H1 (cell line): ENCODE measurements around the gene LCA5L. TPM values are rescaled to one million over a fixed set of nuclear protein-coding genes. Genes with fewer than 3 reads are reported as not detected.

ENCODE experiments used
- CTCF ChIA-PET: fragments of 300-600 bp; sonication (Branson Sonifier 250); formaldehyde crosslinking; loops from one replicate; lab custom pipeline; 2021; ENCODE audit not compliant: partially characterized antibody; lab: Charles Lee
- POLR2A ChIA-PET: fragments of 300-600 bp; sonication (Branson Sonifier 250); formaldehyde crosslinking; loops from one replicate; lab custom pipeline; 2021; ENCODE audit warnings: inconsistent platforms; ENCODE audit not compliant: partially characterized antibody; lab: Charles Lee
- DNase-seq, 2 experiments: peaks; one replicate each; pipeline versions ENCODE4 v3.0.0 to v3.0.0-alpha.2; 2010 to 2022; ENCODE audit warnings: low spot score in 2 of 2, low read depth in 1 of 2, mixed read lengths in 1 of 2
- FAIRE-seq: peaks from 2 replicates; lab custom pipeline; 2011; peaks lifted over from hg19 to GRCh38; lab: Jason Lieb, UNC
- H2AFZ ChIP-seq: 2 replicates; pipeline ENCODE4 v1.8.1; 2012; ENCODE audit warnings: low read length, inconsistent platforms
- H2AK5ac ChIP-seq: 2 replicates; pipeline ENCODE4 v1.6.1; 2013; ENCODE audit warnings: low read depth, low read length
- H2BK120ac ChIP-seq: replicated peaks from 2 replicates; pipeline ENCODE3; 2013; ENCODE audit warnings: low read depth, low read length, inconsistent platforms
- H2BK12ac ChIP-seq: 2 replicates; pipeline ENCODE4 v1.6.1; 2013; ENCODE audit warnings: low read depth, low read length
- H2BK15ac ChIP-seq: 2 replicates; pipeline ENCODE4 v1.6.1; 2013; ENCODE audit warnings: low read length
- H2BK20ac ChIP-seq: 2 replicates; pipeline ENCODE4 v1.6.1; 2013; ENCODE audit warnings: low read length
- H2BK5ac ChIP-seq: 2 replicates; pipeline ENCODE4 v1.6.1; 2013; ENCODE audit warnings: low read depth, low read length
- H3K14ac ChIP-seq: 2 replicates; pipeline ENCODE4 v1.6.1; 2013; ENCODE audit warnings: inconsistent platforms; ENCODE audit not compliant: insufficient read length
- H3K18ac ChIP-seq: 2 replicates; pipeline ENCODE4 v1.6.1; 2013; ENCODE audit warnings: low read length; ENCODE audit errors: extremely low read depth
- H3K23ac ChIP-seq: 2 replicates; pipeline ENCODE4 v1.6.1; 2013; ENCODE audit warnings: inconsistent platforms; ENCODE audit not compliant: insufficient read length
- H3K23me2 ChIP-seq: 2 replicates; pipeline ENCODE4 v1.6.1; 2013; ENCODE audit warnings: low read depth, low read length
- H3K27ac ChIP-seq: 2 replicates; pipeline ENCODE4 v1.6.1; 2011; ENCODE audit warnings: low read depth, low read length, inconsistent platforms
- H3K27me3 ChIP-seq, 4 experiments: replicated peaks in 1 of 4; 1 replicate in 1 of 4; 2 replicates in 3 of 4; pipeline versions ENCODE4 v1.6.1 to v1.8.1; 2011 to 2013; ENCODE audit warnings: low read length in 3 of 4, mild to moderate bottlenecking in 3 of 4, inconsistent platforms in 2 of 4, mixed read lengths in 2 of 4, moderate library complexity in 1 of 4; ENCODE audit not compliant: control insufficient read depth in 3 of 4, insufficient read depth in 3 of 4; ENCODE audit errors: extremely low read depth in 1 of 4
- H3K36me3 ChIP-seq, 4 experiments: 2 replicates each; pipeline versions ENCODE4 v1.6.1 to v1.8.1; 2011 to 2013; ENCODE audit warnings: mild to moderate bottlenecking in 4 of 4, low read length in 3 of 4, moderate library complexity in 2 of 4, control low read depth in 1 of 4, inconsistent platforms in 1 of 4; ENCODE audit not compliant: insufficient read depth in 4 of 4, control insufficient read depth in 2 of 4
- H3K4ac ChIP-seq: replicated peaks from 2 replicates; pipeline ENCODE3; 2013; ENCODE audit warnings: low read length, low read depth, mixed read lengths, inconsistent platforms; ENCODE audit not compliant: insufficient read length
- H3K4me1 ChIP-seq, 4 experiments: replicated peaks in 1 of 4; 1 replicate in 1 of 4; 2 replicates in 3 of 4; pipeline versions ENCODE4 v1.6.1 to v1.8.1; 2011 to 2013; ENCODE audit warnings: low read length in 3 of 4, inconsistent platforms in 2 of 4, mixed read lengths in 1 of 4; ENCODE audit not compliant: insufficient read depth in 4 of 4, control insufficient read depth in 3 of 4
- H3K4me2 ChIP-seq, 2 experiments: 2 replicates each; pipeline versions ENCODE4 v1.6.1 to v1.8.1; 2011 to 2013; ENCODE audit warnings: low read depth in 2 of 2, low read length in 2 of 2, control low read depth in 1 of 2, inconsistent platforms in 1 of 2, mild to moderate bottlenecking in 1 of 2; ENCODE audit not compliant: insufficient read depth in 1 of 2
- H3K4me3 ChIP-seq, 4 experiments: fragments of 200-600, 300-600 bp in 1 of 4; sonication (generic), shearing (Covaris generic), sonication (Bioruptor Twin) in 1 of 4; 2 replicates each; pipeline versions ENCODE4 v1.5.1 to v1.8.1; 2011 to 2016; ENCODE audit warnings: low read length in 4 of 4, low read depth in 3 of 4, control low read depth in 2 of 4, inconsistent platforms in 2 of 4, mild to moderate bottlenecking in 2 of 4, mixed read lengths in 1 of 4, moderate library complexity in 1 of 4; ENCODE audit not compliant: insufficient read depth in 2 of 4; ENCODE audit errors: extremely low read depth in 1 of 4
- H3K56ac ChIP-seq: replicated peaks from 2 replicates; pipeline ENCODE3; 2013; ENCODE audit warnings: low read depth, mild to moderate bottlenecking, mixed read lengths, low read length, inconsistent platforms; ENCODE audit not compliant: insufficient read length
- H3K79me1 ChIP-seq: 2 replicates; pipeline ENCODE4 v1.6.1; 2013; ENCODE audit warnings: low read depth, low read length, control low read depth
- H3K79me2 ChIP-seq, 2 experiments: 2 replicates each; pipeline versions ENCODE4 v1.6.1 to v1.8.1; 2012 to 2013; ENCODE audit warnings: low read length in 2 of 2, mild to moderate bottlenecking in 2 of 2, inconsistent platforms in 1 of 2; ENCODE audit not compliant: insufficient read depth in 2 of 2, control insufficient read depth in 1 of 2
- H3K9ac ChIP-seq, 4 experiments: replicated peaks in 1 of 4; 1 replicate in 1 of 4; 2 replicates in 3 of 4; pipeline versions ENCODE4 v1.6.1 to v1.8.1; 2011 to 2013; ENCODE audit warnings: low read depth in 3 of 4, low read length in 3 of 4, control low read depth in 2 of 4, mild to moderate bottlenecking in 2 of 4, moderate library complexity in 2 of 4, inconsistent platforms in 1 of 4; ENCODE audit errors: extremely low read depth in 1 of 4
- H3K9me3 ChIP-seq, 2 experiments: 2 replicates each; pipeline versions ENCODE4 v1.6.1 to v1.8.1; 2012 to 2013; ENCODE audit warnings: mild to moderate bottlenecking in 2 of 2, moderate library complexity in 2 of 2, control low read depth in 1 of 2, inconsistent platforms in 1 of 2, low read depth in 1 of 2, low read length in 1 of 2, mixed read lengths in 1 of 2; ENCODE audit not compliant: insufficient read depth in 2 of 2
- H4K20me1 ChIP-seq, 2 experiments: replicated peaks in 1 of 2; 2 replicates each; pipeline versions ENCODE3 to v1.8.1; 2011 to 2013; ENCODE audit warnings: inconsistent platforms in 2 of 2, low read length in 2 of 2, mild to moderate bottlenecking in 1 of 2; ENCODE audit not compliant: insufficient read depth in 2 of 2, control insufficient read depth in 1 of 2
- H4K5ac ChIP-seq: 2 replicates; pipeline ENCODE4 v1.6.1; 2013; ENCODE audit warnings: low read length, low read depth, mixed read lengths, inconsistent platforms; ENCODE audit not compliant: insufficient read length
- H4K8ac ChIP-seq: 2 replicates; pipeline ENCODE4 v1.8.0; 2013; ENCODE audit warnings: mild to moderate bottlenecking, moderate library complexity, low read length, inconsistent platforms; ENCODE audit not compliant: insufficient read depth; ENCODE audit errors: extremely low read depth
- H4K91ac ChIP-seq: replicated peaks from 2 replicates; pipeline ENCODE3; 2013; ENCODE audit warnings: low read length, mixed read lengths, inconsistent platforms; ENCODE audit not compliant: insufficient read length
- BCL11A ChIP-seq, 2 experiments: IDR thresholded peaks; one replicate each; pipeline ENCODE4 v1.6.1; 2011; ENCODE audit warnings: low read depth in 2 of 2, low read length in 2 of 2, mild to moderate bottlenecking in 2 of 2
- BRCA1 ChIP-seq: IDR thresholded peaks from 2 replicates; pipeline ENCODE4 v1.6.1; 2012; ENCODE audit warnings: low read depth, low read length, improper control_type of control experiment
- CBX5 ChIP-seq: fragments of 300-800, 300-1000 bp; sonication (generic); IDR thresholded peaks from 2 replicates; pipeline ENCODE4 v1.7.1; 2016; ENCODE audit warnings: antibody characterized with exemption, low read length, low read depth
- HDAC2 ChIP-seq, 2 experiments: fragments of 300-600 bp in 1 of 2; sonication (generic) in 1 of 2; IDR thresholded peaks; 2 replicates each; pipeline ENCODE4 v1.6.1; 2011 to 2012; ENCODE audit warnings: low read depth in 2 of 2, low read length in 2 of 2, mild to moderate bottlenecking in 2 of 2, moderate library complexity in 2 of 2, borderline replicate concordance in 1 of 2, inconsistent platforms in 1 of 2
- HDAC6 ChIP-seq: IDR thresholded peaks from one replicate; pipeline ENCODE4 v1.7.1; 2012; ENCODE audit warnings: low read depth, mild to moderate bottlenecking, inconsistent platforms, low read length, moderate library complexity
- JUN ChIP-seq: IDR thresholded peaks from 2 replicates; pipeline ENCODE4 v1.6.1; 2011; ENCODE audit warnings: low read depth, mild to moderate bottlenecking, improper control_type of control experiment, low read length
- KDM5A ChIP-seq: fragments of 200-600 bp; IDR thresholded peaks from 2 replicates; pipeline ENCODE4 v1.7.1; 2012; ENCODE audit warnings: mild to moderate bottlenecking, low read length, inconsistent platforms, mixed read lengths
- PHF8 ChIP-seq: fragments of 200-600 bp; sonication (generic); conservative IDR thresholded peaks from 2 replicates; pipeline ENCODE4 v1.7.1; 2012; ENCODE audit warnings: low read depth, mild to moderate bottlenecking, inconsistent platforms, low read length, moderate library complexity
- RXRA ChIP-seq: IDR thresholded peaks from 2 replicates; pipeline ENCODE4 v1.6.1; 2011; ENCODE audit warnings: low read depth, mild to moderate bottlenecking, low read length, moderate library complexity; ENCODE audit not compliant: insufficient read depth
- SIN3A ChIP-seq, 2 experiments: IDR thresholded peaks in 1 of 2; conservative IDR thresholded peaks in 1 of 2; 2 replicates each; pipeline ENCODE4 v1.6.1; 2011 to 2012; ENCODE audit warnings: low read length in 2 of 2, improper control_type of control experiment in 1 of 2, low read depth in 1 of 2, mild to moderate bottlenecking in 1 of 2
- SP2 ChIP-seq: IDR thresholded peaks from 2 replicates; pipeline ENCODE4 v1.6.1; 2012; ENCODE audit warnings: mild to moderate bottlenecking, low read length, inconsistent platforms
- SRF ChIP-seq: IDR thresholded peaks from 2 replicates; pipeline ENCODE4 v1.6.1; 2011; ENCODE audit warnings: mild to moderate bottlenecking, low read depth, low read length, moderate library complexity
- TBP ChIP-seq: IDR thresholded peaks from 2 replicates; pipeline ENCODE4 v1.6.1; 2011; ENCODE audit warnings: low read depth, low read length, improper control_type of control experiment
- WGBS, 2 experiments: shearing (Covaris generic) in 1 of 2; methylation state at CpG; one replicate each; pipeline versions ENCODE4 v1.1.6 to v1.1.7; 2013 to 2015; ENCODE audit warnings: low lambda C conversion rate in 2 of 2, mixed read lengths in 2 of 2, inconsistent platforms in 1 of 2, low coverage in 1 of 2, missing lambda C conversion rate in 1 of 2; ENCODE audit not compliant: insufficient replicate concordance in 2 of 2, insufficient coverage in 1 of 2, insufficient read length in 1 of 2; ENCODE audit errors: extremely low coverage in 1 of 2, missing lambda C conversion rate in 1 of 2; 5-methylcytosine and 5-hydroxymethylcytosine counted together
- polyA plus RNA-seq, 7 experiments: library from polyadenylated mRNA; depleted of rRNA in 3 of 7; stranded (reverse) in 5 of 7; unstranded in 2 of 7; fragments of >200 nt in 5 of 7; fragments of 200-250 nt in 2 of 7; gene quantifications; 1 replicate in 5 of 7; 2 replicates in 1 of 7; 4 replicates in 1 of 7; pipeline versions ENCODE4 v1.2.1 to v1.2.3, GENCODE V29; 2011 to 2013; ENCODE audit warnings: missing spikeins in 2 of 7, mixed read lengths in 2 of 7
- total RNA-seq: library from RNA; stranded (reverse); fragmentation: NEBNext Ultra II Directional; extraction: Animal tissue kit (Norgen Biotek cat#: 25700); gene quantifications from 2 replicates; pipeline ENCODE4 v1.2.1, GENCODE V29; 2021

Gene LCA5L
- total and polyA plus RNA-seq, 2 of the 8 experiments (the other 6 are each of a cell fraction or from before 2014, with no cell fraction given) = 0.11 to 0.84 TPM

- no peaks in the 10 kb centered on the region for H3K36me3 ChIP-seq
- no peak overlapping the region for H3K56ac ChIP-seq
- 90% methylated on average over 12 of the region's 13 CpGs; no CpG with 5 or more reads in 1 of the 2 experiments for WGBS, 2 experiments
- peaks cover 0 to 3% (median under 1%) of the 10 kb centered on the region in 4 experiments; a peak in 3 of 7 replicates for H3K4me1 ChIP-seq
- H3K23ac ChIP-seq = no peak overlapping the region
- no peak overlapping the region for H4K91ac ChIP-seq
- no peak overlapping the region for H2AFZ ChIP-seq
- H3K9me3 ChIP-seq = no peaks in the 10 kb centered on the region
- H4K20me1 ChIP-seq = no peaks in the 10 kb centered on the region
- no peak overlapping the region for H3K4me3 ChIP-seq
- no peak overlapping the region for H2BK120ac ChIP-seq
- no peak overlapping the region for H2BK5ac ChIP-seq
- H3K9ac ChIP-seq = no peak overlapping the region
- no peak overlapping the region for H3K27ac ChIP-seq
- no peaks in the 10 kb centered on the region; the same call in 1 of the 2 replicates for H3K23me2 ChIP-seq
- no peak overlapping the region for H2AK5ac ChIP-seq
- H2BK20ac ChIP-seq = no peak overlapping the region
- ChIA-PET POLR2A (interaction anchor here (1.0 to 3.7 kb wide), 4 partner anchors 8 to 72 kb away, joined by 3 to 40 read pairs (median 4); partner anchors contain the start of genes BRWD1 and HMGN1), CTCF (interaction anchor here (1.6 to 1.9 kb wide), 3 partner anchors 11 to 89 kb away, joined by 5 to 8 read pairs (median 6); no protein-coding TSS in a partner anchor)
- FAIRE-seq = no peak
- H2BK15ac ChIP-seq = no peak overlapping the region
- no peak overlapping the region for H3K4me2 ChIP-seq
- H4K8ac ChIP-seq = peak overlapping the region; percentile 11; the same call in 1 of the 2 replicates
- peaks cover 0 to 6% of the 10 kb centered on the region in 2 experiments; a peak in 2 of 4 replicates for H3K79me2 ChIP-seq
- no peak overlapping the region for H3K4ac ChIP-seq
- no peak overlapping the region for H2BK12ac ChIP-seq
- H3K79me1 ChIP-seq = no peaks in the 10 kb centered on the region; the same call in 1 of the 2 replicates
- H3K27me3 ChIP-seq = no peaks in the 10 kb centered on the region
- no peak overlapping the region for H4K5ac ChIP-seq
- H3K18ac ChIP-seq = no peak overlapping the region
- DNase-seq = no peak
- no peak overlapping the region for H3K14ac ChIP-seq
- TF ChIP-seq CBX5 (no peak), RXRA (no peak), PHF8 (no peak), KDM5A (no peak), HDAC2 (IDR thresholded peaks at IDR 0.05; ENCODE audit: borderline replicate concordance in 1 of 2, low read depth in 2 of 2, low read length in 2 of 2) (no peak), JUN (no peak), SP2 (no peak), HDAC6 (no peak), SRF (no peak), BCL11A (IDR thresholded peaks at IDR 0.05; ENCODE audit: low read depth in 2 of 2, low read length in 2 of 2) (no peak), BRCA1 (no peak), TBP (no peak), SIN3A (conservative IDR thresholded peaks at IDR 0.05 in 1 of 2, IDR thresholded peaks at IDR 0.05 in 1 of 2; ENCODE audit: low read depth in 1 of 2, low read length in 2 of 2) (no peak)
Measured at GRCh38 chr21:39386194-39386593, 59.4 kb downstream of the LCA5L start.
